Transverse colon (tissue), 4 donors: ENCODE data around the gene PLA2G15. TPM values are rescaled to one million over a fixed set of nuclear protein-coding genes. Genes with fewer than 3 reads are reported as not detected.

Experiments
- DNase-seq: peaks from one replicate; pipeline ENCODE4 v3.0.0-alpha.2; 2019
- H3K27ac ChIP-seq, 4 donors: fragments of 200-600 bp; sonication (generic); 2 replicates each; pipeline ENCODE4 v1.5.1; 2016 to 2018; ENCODE audit warnings: inconsistent platforms in 4 of 4
- H3K27me3 ChIP-seq: fragments of 200-600 bp; sonication (generic); 2 replicates; pipeline ENCODE4 v1.5.1; 2017; ENCODE audit warnings: inconsistent platforms
- H3K36me3 ChIP-seq, 4 donors: fragments of 200-600 bp; sonication (generic); 2 replicates each; pipeline ENCODE4 v1.5.1; 2017 to 2019; ENCODE audit warnings: inconsistent platforms in 4 of 4
- H3K4me1 ChIP-seq, 4 donors: fragments of 200-600 bp; sonication (generic); 2 replicates each; pipeline ENCODE4 v1.5.1; 2017 to 2020; ENCODE audit warnings: inconsistent platforms in 4 of 4
- H3K4me3 ChIP-seq, 4 donors: fragments of 200-600 bp; sonication (generic); 1 replicate in 1 of 4; 2 replicates in 3 of 4; pipeline versions ENCODE4 v1.5.1 to v1.6.1; 2017 to 2019; ENCODE audit warnings: inconsistent platforms in 4 of 4
- H3K9me3 ChIP-seq, 2 donors: fragments of 200-600 bp; sonication (generic); 2 replicates each; pipeline ENCODE4 v1.5.1; 2017 to 2019; ENCODE audit warnings: inconsistent platforms in 2 of 2
- EP300 ChIP-seq: sonication (generic); formaldehyde crosslinking; IDR thresholded peaks from one replicate; pipeline ENCODE4 v1.6.1; 2017; ENCODE audit warnings: antibody characterized with exemption, low read depth
- POLR2A ChIP-seq: fragments of 450-650 bp; IDR thresholded peaks from one replicate; pipeline ENCODE4 v1.6.1; 2016; ENCODE audit warnings: antibody characterized with exemption, mild to moderate bottlenecking, moderate library complexity
- POLR2AphosphoS5 ChIP-seq, 3 donors: sonication (generic); formaldehyde crosslinking; IDR thresholded peaks; one replicate each; pipeline ENCODE4 v1.6.1; 2016; ENCODE audit warnings: antibody characterized with exemption in 3 of 3
- WGBS, 2 donors: methylation state at CpG; one replicate each; pipeline ENCODE4 v1.1.5; 2018; ENCODE audit warnings: low coverage in 1 of 2; 5-methylcytosine and 5-hydroxymethylcytosine counted together
- in situ Hi-C, 4 donors: fragments of 200-750 bp; cut with MboI; loops; one replicate each; pipeline versions ENCODE4 v1.15.0 to v1.15.1; 2017; ENCODE audit warnings: low sequenced_read_pairs in 3 of 4, low pct_ligation_motif_present in 1 of 4, low pct_unique_long_range_greater_than_20kb in 1 of 4
- intact Hi-C: fragments of 100-400 bp; cut with DNase I; formaldehyde crosslinking; loops from one replicate; pipeline ENCODE4 v1.15.1; 2023; ENCODE audit warnings: low total_unique reads
- total RNA-seq, 4 donors: library from RNA; depleted of rRNA; stranded (reverse); fragments of >200 nt; gene quantifications; one replicate each; pipeline ENCODE4 v1.1.0, GENCODE V29; 2016
- TF ChIP-seq, protein P1 (sequence below), 5 experiments: fragments of 200-600 bp in 3 of 5; fragments of 450-650 bp in 2 of 5; sonication (generic) in 3 of 5; IDR thresholded peaks; 1 replicate in 2 of 5; 2 replicates in 3 of 5; pipeline ENCODE4 v1.5.1; 2016 to 2017; ENCODE audit warnings: antibody characterized with exemption in 5 of 5, inconsistent platforms in 3 of 5, mild to moderate bottlenecking in 2 of 5, moderate library complexity in 1 of 5

Gene PLA2G15
- total RNA-seq, 4 donors from 2014 or later = 9.6 to 18.2 (median 15.0) TPM

DNA sequence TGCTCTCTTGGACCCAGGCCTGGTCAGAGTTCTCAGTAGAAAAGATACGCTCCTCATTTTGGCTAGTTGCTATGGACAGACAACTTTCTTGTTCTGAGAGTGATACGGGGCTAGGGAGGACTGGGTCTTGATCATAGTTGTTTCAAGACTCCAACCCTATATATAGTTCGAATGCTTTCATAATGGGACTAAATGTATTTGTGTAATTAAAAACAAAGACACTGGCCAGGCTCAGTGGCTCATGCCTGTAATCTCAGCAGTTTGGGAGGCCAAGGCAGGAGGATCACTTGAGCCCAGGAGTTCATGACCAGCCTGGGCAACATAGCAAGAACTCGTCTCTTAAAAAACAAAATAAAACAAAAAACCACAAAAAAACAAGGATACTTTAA, 36.9 kb downstream of the PLA2G15 start:
- Histone ChIP-seq H3K9me3 (no peaks in the 10 kb centered on the region), H3K36me3 (no peaks in the 10 kb centered on the region), H3K27ac (peak overlapping the region in 1 of 4 donors; percentile 24), H3K4me3 (no peak overlapping the region), H3K4me1 (peaks cover 4 to 65% (median 14%) of the 10 kb centered on the region in 4 donors), H3K27me3 (no peaks in the 10 kb centered on the region)
- WGBS, 2 donors = 0 to 84% methylated on average over 1 to 4 of the region's 4 CpGs
- intact Hi-C loops (no loop called here), in situ Hi-C loops (no loop called here)
- DNase-seq = no peak
- no peak for TF ChIP-seq POLR2A
- no peak for TF ChIP-seq EP300
- TF ChIP-seq, protein P1, sequence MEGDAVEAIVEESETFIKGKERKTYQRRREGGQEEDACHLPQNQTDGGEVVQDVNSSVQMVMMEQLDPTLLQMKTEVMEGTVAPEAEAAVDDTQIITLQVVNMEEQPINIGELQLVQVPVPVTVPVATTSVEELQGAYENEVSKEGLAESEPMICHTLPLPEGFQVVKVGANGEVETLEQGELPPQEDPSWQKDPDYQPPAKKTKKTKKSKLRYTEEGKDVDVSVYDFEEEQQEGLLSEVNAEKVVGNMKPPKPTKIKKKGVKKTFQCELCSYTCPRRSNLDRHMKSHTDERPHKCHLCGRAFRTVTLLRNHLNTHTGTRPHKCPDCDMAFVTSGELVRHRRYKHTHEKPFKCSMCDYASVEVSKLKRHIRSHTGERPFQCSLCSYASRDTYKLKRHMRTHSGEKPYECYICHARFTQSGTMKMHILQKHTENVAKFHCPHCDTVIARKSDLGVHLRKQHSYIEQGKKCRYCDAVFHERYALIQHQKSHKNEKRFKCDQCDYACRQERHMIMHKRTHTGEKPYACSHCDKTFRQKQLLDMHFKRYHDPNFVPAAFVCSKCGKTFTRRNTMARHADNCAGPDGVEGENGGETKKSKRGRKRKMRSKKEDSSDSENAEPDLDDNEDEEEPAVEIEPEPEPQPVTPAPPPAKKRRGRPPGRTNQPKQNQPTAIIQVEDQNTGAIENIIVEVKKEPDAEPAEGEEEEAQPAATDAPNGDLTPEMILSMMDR (IDR thresholded peaks at IDR 0.05) = no peak
- TF ChIP-seq POLR2AphosphoS5 (IDR thresholded peaks at IDR 0.05) = no peak

GRCh38 chr16:68283346-68283745, 38.2 kb downstream of the PLA2G15 start:
- no peaks in the 10 kb centered on the region for H3K27me3 ChIP-seq
- peaks cover 7 to 73% (median 16%) of the 10 kb centered on the region in 4 donors for H3K4me1 ChIP-seq
- in situ Hi-C loops (no loop called here), intact Hi-C loops (no loop called here)
- DNase-seq = no peak
- H3K27ac ChIP-seq = peak overlapping the region; percentile 18 to 73 (median 56)
- WGBS, 2 donors = 65% methylated on average over 5 of the region's 5 CpGs; no CpG with 5 or more reads in 1 of the 2 donors
- no peaks in the 10 kb centered on the region for H3K9me3 ChIP-seq
- no peak overlapping the region for H3K4me3 ChIP-seq
- no peak for TF ChIP-seq POLR2A
- no peak for TF ChIP-seq POLR2AphosphoS5 (IDR thresholded peaks at IDR 0.05)
- TF ChIP-seq EP300 = no peak
- TF ChIP-seq, protein P1 (IDR thresholded peaks at IDR 0.05) = no peak
- no peaks in the 10 kb centered on the region for H3K36me3 ChIP-seq

- peak overlapping the region; percentile 18 to 73 (median 56) for H3K27ac ChIP-seq
- no peaks in the 10 kb centered on the region for H3K9me3 ChIP-seq
- no peak overlapping the region for H3K4me3 ChIP-seq
- peaks cover 7 to 73% (median 16%) of the 10 kb centered on the region in 4 donors for H3K4me1 ChIP-seq
- in situ Hi-C loops (no loop called here), intact Hi-C loops (no loop called here)
- TF ChIP-seq POLR2A (no peak), POLR2AphosphoS5 (IDR thresholded peaks at IDR 0.05) (no peak), EP300 (no peak)
- TF ChIP-seq, protein P1 (IDR thresholded peaks at IDR 0.05) = no peak
- H3K36me3 ChIP-seq = no peaks in the 10 kb centered on the region
- WGBS, 2 donors = 55 to 70% methylated on average over 5 to 9 of the region's 9 CpGs
- H3K27me3 ChIP-seq = no peaks in the 10 kb centered on the region
- DNase-seq = no peak
Measured at GRCh38 chr16:68283801-68284598, 38.8 kb downstream of the PLA2G15 start.

- Histone ChIP-seq H3K9me3 (no peaks in the 10 kb centered on the region), H3K27ac (peak overlapping the region; percentile 18 to 73 (median 56)), H3K27me3 (no peaks in the 10 kb centered on the region), H3K4me1 (peaks cover 7 to 73% (median 12%) of the 10 kb centered on the region in 4 donors), H3K36me3 (no peaks in the 10 kb centered on the region), H3K4me3 (no peak overlapping the region)
- WGBS, 2 donors = 50 to 60% methylated on average over 1 to 5 of the region's 5 CpGs
- intact Hi-C loops = no loop called here
- DNase-seq = peak; percentile 35
- TF ChIP-seq POLR2AphosphoS5 (IDR thresholded peaks at IDR 0.05) (no peak), EP300 (no peak), POLR2A (no peak)
- TF ChIP-seq, protein P1 (IDR thresholded peaks at IDR 0.05) = no peak
- in situ Hi-C loops = no loop called here
Measured at GRCh38 chr16:68284847-68285246, 39.7 kb downstream of the PLA2G15 start.
